NCI-H345 (cell line): Measurements from ENCODE around the gene RC3H2.
"Not testable (repeated sequence)": the region's sequence is repeated elsewhere in the genome, so short reads cannot be mapped to it uniquely, and the experiment has no call there.

Source experiments
- DNase-seq: peaks from one replicate; lab custom pipeline; 2025; lab: John Stamatoyannopoulos, UW

The RC3H2 gene

GRCh38 chr9:122918310-122918709, 13.2 kb upstream of the RC3H2 start:
- DNase-seq, result no peak

- DNase-seq, result peak; percentile 87
These were observed 8.0 kb upstream of the RC3H2 start, which contains the start of gene ZBTB6 for GRCh38 chr9:122912964-122913673. ZBTB6 (minus strand) TSS chr9:122913323; CDS start chr9:122912072, 1,251 bp downstream.

- DNase-seq, result no peak
These were observed 7.5 kb upstream of the RC3H2 start for GRCh38 chr9:122912671-122912963.

GRCh38 chr9:122906122-122906521, 963 bp upstream of the RC3H2 start:
- not testable (repeated sequence) for DNase-seq

GRCh38 chr9:122904466-122904822, 715 bp downstream of the RC3H2 start:
- DNase-seq, result no peak

- DNase-seq, result no peak
These were observed 4.4 kb downstream of the RC3H2 start for GRCh38 chr9:122900791-122901190.

GRCh38 chr9:122897969-122898368, 7.2 kb downstream of the RC3H2 start:
- DNase-seq, result no peak

GRCh38 chr9:122888480-122888879, 16.7 kb downstream of the RC3H2 start:
- DNase-seq, result no peak

- DNase-seq, result no peak
These were observed 22.0 kb downstream of the RC3H2 start for GRCh38 chr9:122883125-122883524.

GRCh38 chr9:122879443-122879842, 25.7 kb downstream of the RC3H2 start:
- DNase-seq, result no peak

GRCh38 chr9:122875523-122875922, 29.6 kb downstream of the RC3H2 start:
- no peak for DNase-seq

GRCh38 chr9:122867276-122867675, 37.9 kb downstream of the RC3H2 start:
- not testable (repeated sequence) for DNase-seq

GRCh38 chr9:122866079-122866478, 39.1 kb downstream of the RC3H2 start:
- no peak for DNase-seq

- DNase-seq, result no peak
These were observed 39.9 kb downstream of the RC3H2 start for GRCh38 chr9:122865300-122865699.

- DNase-seq, result no peak
These were observed 41.8 kb downstream of the RC3H2 start for GRCh38 chr9:122863407-122863806.

GRCh38 chr9:122860319-122861142, 44.6 kb downstream of the RC3H2 start:
- DNase-seq, result no peak

GRCh38 chr9:122857815-122858214, 47.3 kb downstream of the RC3H2 start:
- DNase-seq, result no peak

GRCh38 chr9:122852085-122852786, 52.9 kb downstream of the RC3H2 start:
- DNase-seq, result not testable (repeated sequence)

- no peak for DNase-seq
These were observed 56.8 kb downstream of the RC3H2 start for GRCh38 chr9:122848256-122848943.

GRCh38 chr9:122846371-122846940, 58.7 kb downstream of the RC3H2 start:
- DNase-seq, result no peak

- DNase-seq, result no peak
These were observed 60.0 kb downstream of the RC3H2 start for GRCh38 chr9:122845116-122845515.

GRCh38 chr9:122844137-122844536, 61.0 kb downstream of the RC3H2 start:
- DNase-seq, result no peak
